Measurements from ENCODE around the gene TROAP.
"Not testable (repeated sequence)": the region's sequence is repeated elsewhere in the genome, so short reads cannot be mapped to it uniquely, and the experiment has no call there.

Gene TROAP

DNA sequence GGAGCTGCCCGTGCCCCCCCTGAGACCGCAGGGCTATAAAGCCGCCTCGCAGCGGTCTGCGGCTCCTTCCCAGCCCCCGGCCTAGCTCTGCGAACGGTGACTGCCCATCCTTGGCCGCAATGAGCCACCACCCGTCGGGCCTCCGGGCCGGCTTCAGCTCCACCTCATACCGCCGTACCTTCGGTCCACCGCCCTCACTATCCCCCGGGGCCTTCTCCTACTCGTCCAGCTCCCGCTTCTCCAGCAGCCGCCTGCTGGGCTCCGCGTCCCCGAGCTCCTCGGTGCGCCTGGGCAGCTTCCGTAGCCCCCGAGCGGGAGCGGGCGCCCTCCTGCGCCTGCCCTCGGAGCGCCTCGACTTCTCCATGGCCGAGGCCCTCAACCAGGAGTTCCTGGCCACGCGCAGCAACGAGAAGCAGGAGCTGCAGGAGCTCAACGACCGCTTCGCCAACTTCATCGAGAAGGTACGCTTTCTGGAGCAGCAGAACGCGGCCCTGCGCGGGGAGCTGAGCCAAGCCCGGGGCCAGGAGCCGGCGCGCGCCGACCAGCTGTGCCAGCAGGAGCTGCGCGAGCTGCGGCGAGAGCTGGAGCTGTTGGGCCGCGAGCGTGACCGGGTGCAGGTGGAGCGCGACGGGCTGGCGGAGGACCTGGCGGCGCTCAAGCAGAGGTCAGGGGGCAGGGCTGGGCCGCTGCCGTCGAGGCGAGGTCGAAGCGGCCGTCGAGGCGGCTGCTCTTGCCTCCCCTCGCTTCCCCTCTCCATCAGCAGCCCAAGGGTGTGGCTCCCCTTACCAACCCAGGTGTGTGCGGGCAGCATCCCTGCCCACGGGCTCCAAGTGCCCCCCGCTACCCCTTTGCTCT, 27.7 kb upstream of the TROAP start, which contains the start of gene PRPH:
PRPH (plus strand) TSS at position 66 of the 855 bp plus-strand sequence; CDS start at position 120, 54 bp downstream.
- DNase-seq (ENCODE audit: low read depth), result no peak

DNA sequence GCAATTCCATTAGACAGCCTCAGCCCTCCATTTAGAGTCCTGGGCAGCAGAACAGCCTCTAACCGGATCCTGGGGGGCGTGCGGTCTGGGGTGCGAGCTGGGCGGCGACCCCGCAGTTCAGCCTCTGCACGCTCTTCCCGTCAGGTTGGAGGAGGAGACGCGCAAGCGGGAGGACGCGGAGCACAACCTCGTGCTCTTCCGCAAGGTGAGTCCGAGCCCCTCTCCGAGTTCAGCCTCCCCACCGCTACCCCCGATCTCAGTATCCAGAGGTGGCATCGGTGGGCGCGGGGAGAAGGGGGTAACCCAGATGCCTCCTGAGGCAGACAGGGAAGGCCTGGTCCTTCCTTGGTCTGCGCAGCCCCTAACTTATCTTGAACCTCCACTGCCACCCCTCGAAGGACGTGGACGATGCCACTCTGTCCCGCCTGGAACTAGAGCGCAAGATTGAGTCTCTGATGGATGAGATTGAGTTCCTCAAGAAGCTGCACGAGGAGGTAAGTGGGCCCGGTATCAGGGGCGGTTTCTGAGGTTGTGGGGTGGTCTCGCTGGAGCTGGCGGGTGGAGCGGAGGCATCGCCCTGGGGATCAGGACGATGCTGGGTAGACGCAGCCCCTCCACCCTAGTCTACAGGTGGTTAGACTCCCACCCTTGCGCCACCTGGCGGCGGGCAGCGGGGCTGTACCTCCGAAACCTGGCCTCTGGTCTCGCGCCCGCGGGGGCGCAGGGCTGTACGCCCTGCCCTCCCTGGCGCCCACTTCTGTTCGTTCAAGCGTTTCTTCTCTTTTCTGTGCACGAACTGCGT, 26.8 kb upstream of the TROAP start:
- DNase-seq (ENCODE audit: low read depth), result peak; percentile 24

GRCh38 chr12:49296836-49297694, 26.0 kb upstream of the TROAP start:
- DNase-seq (ENCODE audit: low read depth), result no peak

GRCh38 chr12:49297695-49298060, 25.4 kb upstream of the TROAP start:
- DNase-seq (ENCODE audit: low read depth), result no peak

- no peak for DNase-seq (ENCODE audit: low read depth)
These were observed 24.9 kb upstream of the TROAP start for GRCh38 chr12:49298160-49298559.

DNA sequence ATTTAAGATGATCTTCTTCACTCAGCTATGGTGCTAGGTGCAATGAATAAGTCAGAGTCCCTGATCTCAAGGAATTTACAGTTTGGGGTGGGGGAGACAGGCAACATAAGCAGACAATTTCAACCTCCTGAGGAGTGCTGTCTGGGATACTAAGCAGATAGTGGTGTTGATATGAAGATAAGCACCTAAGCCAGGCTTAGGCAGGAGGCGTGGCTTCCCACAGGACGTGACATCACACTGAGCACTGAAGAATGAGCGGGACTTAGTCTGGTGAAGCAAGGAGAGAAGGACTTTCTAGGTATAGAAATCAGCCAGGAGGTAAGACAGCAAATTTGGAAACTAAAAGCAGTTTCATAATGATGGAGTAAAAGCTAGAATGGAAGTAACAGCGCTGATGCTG, 21.3 kb upstream of the TROAP start:
- DNase-seq (ENCODE audit: low read depth), result no peak

DNA sequence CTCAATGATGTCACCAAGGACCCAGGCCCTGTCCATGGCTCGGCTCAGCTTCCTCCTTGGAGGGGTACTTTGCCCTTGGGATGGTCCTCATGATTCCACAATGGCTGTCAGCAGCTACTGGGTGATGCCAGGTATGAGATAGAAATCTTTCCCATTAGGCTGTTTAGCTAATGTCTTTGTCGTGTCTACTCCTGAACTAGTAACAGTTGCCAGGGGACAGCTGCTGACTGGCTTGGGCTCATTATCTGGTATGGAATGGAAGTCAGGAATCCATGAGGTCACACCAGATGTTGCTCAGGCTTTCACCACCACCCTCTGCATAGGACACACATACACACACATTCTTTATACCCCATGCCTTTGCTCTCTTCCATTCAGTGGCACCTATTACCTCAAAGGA, 18.9 kb upstream of the TROAP start:
- no peak for DNase-seq (ENCODE audit: low read depth)

DNA sequence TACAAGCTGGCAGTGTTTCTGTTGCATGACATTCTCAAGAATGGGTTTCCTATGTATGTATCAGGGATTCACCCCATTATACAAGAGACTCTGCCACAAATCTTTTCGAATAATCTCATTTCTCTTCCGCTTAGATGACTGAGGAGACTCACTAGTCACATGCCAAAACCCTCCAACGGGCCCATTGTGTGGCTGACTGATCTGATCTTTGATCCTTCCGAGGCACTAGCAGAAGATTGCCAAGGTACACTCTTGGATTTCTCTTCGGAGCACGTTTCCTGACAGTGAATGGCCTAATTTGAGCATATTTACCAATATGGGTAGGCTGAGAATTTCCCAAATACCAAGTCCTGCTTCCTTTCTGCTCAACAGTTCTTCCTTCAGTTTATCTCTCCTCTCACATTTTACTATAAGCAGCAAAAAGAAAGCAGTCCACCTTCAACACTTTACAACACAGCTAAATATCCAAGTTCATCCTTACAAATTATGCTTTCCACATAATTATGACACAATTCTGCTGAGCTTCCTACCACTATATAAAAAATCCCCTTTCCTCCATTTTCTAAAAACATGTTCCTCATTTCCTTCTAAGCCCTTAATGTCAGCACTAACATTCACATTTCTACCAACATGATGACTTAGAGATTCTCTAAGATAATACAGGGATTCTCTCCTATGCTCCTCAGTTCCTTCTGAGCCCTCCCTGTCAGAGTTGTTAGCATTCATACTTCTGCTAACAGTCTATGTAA, 17.1 kb upstream of the TROAP start:
- no peak for DNase-seq (ENCODE audit: low read depth)

DNA sequence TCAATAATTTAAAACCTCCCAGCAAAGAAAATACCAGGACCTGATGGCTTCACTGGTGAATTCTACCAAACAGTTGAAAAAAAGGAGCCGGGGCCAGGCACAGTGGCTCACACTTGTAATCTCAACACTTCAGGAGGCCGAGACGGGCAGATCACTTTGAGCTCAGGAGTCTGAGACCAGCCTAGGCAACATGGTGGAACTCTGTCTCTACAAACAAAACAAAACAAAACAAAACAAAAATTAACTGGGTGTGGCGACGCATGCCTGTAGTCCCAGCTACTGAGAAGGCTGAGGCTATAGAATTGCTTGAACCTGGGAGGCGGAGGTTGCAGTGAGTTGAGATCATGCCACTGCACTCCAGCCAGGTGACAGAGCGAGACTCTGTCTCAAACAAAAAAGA, 13.7 kb upstream of the TROAP start:
- DNase-seq (ENCODE audit: low read depth), result no peak

- DNase-seq (ENCODE audit: low read depth), result not testable (repeated sequence)
These were observed 12.5 kb upstream of the TROAP start for GRCh38 chr12:49310451-49311000.

- DNase-seq (ENCODE audit: low read depth), result no peak
These were observed 8.2 kb upstream of the TROAP start for GRCh38 chr12:49314811-49315210.

DNA sequence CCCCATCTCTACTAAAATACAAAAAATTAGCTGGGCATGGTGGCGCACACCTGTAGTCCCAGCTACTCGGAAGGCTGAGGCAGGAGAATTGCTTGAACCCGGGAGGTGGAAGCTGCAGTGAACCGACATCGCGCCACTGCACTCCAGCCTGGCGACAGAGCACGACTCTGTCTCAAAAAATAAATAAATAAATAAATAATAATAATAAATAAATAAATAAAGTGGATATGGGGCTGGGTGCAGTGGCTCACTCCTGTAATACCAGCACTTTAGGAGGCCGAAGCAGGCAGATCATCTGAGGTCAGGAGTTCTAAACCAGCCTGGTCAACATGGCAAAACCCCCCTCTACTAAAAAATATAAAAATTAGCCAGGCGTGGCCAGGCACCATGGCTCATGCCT, 5.9 kb upstream of the TROAP start:
- DNase-seq (ENCODE audit: low read depth), result not testable (repeated sequence)

DNA sequence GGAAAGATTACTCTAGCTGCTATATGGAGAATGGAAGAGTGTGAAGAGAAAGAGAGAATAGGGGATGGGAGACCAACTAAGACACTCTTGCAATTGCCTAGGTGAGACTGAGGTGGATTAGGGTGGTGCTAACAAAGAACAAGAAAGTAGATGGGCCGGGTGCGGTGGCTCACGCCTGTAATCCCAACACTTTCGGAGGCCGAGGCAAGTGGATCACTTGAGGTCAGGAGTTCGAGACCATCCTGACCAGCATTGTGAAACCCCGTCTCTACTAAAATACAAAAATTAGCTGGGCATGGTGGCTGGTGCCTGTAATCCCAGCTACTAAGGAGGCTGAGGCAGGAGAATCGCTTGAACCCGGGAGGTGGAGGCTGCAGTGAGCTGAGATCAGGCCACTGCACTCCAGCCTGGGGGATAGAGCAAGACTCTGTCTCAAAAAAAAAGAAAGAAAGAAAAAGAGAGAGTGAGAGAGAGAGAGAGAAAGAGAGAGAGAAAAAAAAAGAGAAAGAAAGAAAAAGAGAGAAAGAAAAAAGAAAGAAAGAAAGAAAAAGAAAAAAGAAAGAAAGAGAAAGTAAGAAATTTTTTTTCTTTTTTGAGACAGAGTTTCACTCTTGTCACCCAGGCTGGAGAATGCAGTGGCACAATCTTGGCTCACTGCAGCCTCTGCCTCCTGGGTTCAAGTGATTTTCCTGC, 2.5 kb upstream of the TROAP start:
- DNase-seq (ENCODE audit: low read depth), result not testable (repeated sequence)

DNA sequence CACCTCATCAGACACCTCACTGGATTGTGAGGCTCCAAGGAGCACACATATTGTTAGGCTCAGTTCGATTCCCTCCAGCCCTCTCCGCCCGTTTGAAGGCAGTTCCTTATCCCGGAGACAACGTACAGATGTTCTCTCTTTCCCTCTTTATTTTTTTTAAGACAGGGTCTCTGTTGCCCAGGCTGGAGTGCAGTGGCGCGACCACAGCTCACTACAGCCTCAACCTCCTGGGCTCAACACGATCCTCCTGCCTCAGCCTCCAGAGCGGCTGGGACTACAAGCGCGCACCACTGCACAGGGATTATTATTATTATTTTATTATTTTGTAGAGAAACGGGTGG, 718 bp upstream of the TROAP start:
- no peak for DNase-seq (ENCODE audit: low read depth)

- DNase-seq (ENCODE audit: low read depth), result no peak
These were observed 556 bp downstream of the TROAP start for GRCh38 chr12:49323524-49324097.

DNA sequence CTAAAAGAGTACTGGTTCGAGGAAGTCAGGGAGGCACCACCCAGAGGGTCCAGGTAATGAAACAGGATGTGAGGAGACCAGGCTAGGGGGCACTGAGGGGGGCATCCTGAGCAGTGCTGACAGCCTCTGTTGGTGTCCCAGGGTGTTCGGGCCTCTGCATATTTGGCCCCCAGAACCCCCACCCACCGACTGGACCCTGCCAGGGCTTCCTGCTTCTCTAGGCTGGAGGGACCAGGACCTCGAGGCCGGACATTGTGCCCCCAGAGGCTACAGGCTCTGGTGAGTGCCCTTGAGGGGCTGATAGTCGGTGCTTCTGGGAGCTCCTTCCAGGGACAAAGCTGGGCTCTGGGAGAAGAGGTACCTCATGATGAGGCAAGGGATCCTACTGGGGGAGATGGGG, 2.6 kb downstream of the TROAP start:
- no peak for DNase-seq (ENCODE audit: low read depth)

DNA sequence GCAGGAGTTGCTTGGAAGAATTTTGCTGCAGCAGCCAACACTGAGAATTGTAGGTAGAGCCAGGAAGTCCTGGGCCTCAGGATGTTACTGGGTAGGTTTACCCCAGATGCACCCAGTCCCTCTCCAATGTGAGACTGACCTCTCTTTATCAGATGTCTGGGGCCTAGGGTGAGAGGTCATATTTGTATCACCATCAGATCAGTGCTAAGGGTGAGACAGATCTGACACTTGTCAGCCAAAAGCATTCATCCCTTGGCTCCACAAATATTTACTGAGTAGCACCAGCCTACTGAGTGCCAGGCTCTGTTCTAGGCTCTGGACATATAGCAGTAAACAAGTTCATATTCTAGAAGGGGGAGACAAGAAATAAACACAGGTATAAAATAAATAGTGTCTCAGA, 4.3 kb downstream of the TROAP start:
- no peak for DNase-seq (ENCODE audit: low read depth)

DNA sequence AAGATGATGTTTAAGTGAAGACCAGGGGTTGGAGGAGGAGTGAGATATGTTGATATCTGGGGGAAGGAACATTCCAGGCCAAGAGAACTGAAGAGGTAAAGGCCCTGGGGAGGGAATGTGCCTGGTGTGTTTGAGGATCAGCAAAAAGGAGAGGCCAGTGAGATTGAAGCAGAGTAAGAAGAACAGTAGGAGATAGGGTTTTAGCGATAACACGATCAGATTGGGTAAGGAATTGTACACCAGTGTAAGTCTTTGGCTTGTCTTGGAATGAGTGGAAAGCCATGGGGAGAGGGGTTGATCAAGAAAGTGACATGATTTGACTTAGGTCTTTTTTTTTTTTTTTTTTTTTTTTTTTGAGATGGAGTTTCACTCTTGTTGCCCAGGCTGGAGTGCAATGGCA, 4.8 kb downstream of the TROAP start:
- DNase-seq (ENCODE audit: low read depth), result no peak

DNA sequence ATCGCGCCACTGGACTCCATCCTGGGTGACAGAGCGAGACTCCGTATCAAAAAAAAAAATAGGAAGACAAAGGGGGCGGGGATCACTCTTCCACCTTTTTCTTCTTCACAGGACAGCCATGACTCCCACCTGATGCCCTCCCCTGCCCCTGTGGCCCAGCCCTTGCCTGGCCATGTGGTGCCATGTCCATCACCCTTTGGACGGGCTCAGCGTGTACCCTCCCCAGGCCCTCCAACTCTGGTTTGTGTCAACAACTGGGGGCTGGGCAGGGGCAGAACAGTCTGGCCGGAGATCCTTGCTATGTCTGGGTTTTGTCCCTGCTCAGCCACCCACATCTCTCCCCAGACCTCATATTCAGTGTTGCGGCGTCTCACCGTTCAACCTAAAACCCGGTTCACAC, 5.8 kb downstream of the TROAP start:
- DNase-seq (ENCODE audit: low read depth), result no peak

GRCh38 chr12:49330032-49330619, 7.1 kb downstream of the TROAP start:
- no peak for DNase-seq (ENCODE audit: low read depth)

Measured in stimulated activated CD8-positive, alpha-beta memory T cell treated with anti-CD3 and anti-CD28 coated beads, Interleukin-15, amount 100 ng/mL, for 1 hour (primary cell).